ENCODE results near the gene TRAF2.

- no peak for TF ChIP-seq EZH2 (IDR thresholded peaks at IDR 0.05; ENCODE audit: borderline replicate concordance, low read length)
- TF ChIP-seq, protein P1, sequence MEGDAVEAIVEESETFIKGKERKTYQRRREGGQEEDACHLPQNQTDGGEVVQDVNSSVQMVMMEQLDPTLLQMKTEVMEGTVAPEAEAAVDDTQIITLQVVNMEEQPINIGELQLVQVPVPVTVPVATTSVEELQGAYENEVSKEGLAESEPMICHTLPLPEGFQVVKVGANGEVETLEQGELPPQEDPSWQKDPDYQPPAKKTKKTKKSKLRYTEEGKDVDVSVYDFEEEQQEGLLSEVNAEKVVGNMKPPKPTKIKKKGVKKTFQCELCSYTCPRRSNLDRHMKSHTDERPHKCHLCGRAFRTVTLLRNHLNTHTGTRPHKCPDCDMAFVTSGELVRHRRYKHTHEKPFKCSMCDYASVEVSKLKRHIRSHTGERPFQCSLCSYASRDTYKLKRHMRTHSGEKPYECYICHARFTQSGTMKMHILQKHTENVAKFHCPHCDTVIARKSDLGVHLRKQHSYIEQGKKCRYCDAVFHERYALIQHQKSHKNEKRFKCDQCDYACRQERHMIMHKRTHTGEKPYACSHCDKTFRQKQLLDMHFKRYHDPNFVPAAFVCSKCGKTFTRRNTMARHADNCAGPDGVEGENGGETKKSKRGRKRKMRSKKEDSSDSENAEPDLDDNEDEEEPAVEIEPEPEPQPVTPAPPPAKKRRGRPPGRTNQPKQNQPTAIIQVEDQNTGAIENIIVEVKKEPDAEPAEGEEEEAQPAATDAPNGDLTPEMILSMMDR (IDR thresholded peaks at IDR 0.05; ENCODE audit: low read length): no peak
Observed at GRCh38 chr9:136886610-136887597, 588 bp downstream of the TRAF2 start.
